Choroid plexus epithelial cell (primary cell): ENCODE measurements around the gene CYTH1.
A peak's percentile ranks its signal among the peaks of the same experiment; 100 is the strongest.

Experiments
- DNase-seq: peaks from one replicate; pipeline ENCODE4 v3.0.0-alpha.2; 2010; ENCODE audit warnings: low read depth
- H3K4me3 ChIP-seq: 2 replicates; pipeline ENCODE4 v1.5.1; 2011; ENCODE audit warnings: low read depth, mild to moderate bottlenecking, control low read depth, low read length, moderate library complexity
- TF ChIP-seq, protein P1 (sequence below): conservative IDR thresholded peaks from 2 replicates; pipeline ENCODE4 v1.5.1; 2011; ENCODE audit warnings: low read depth, mild to moderate bottlenecking, control low read depth, inconsistent platforms, low read length, moderate library complexity

CYTH1 gene, protein sequence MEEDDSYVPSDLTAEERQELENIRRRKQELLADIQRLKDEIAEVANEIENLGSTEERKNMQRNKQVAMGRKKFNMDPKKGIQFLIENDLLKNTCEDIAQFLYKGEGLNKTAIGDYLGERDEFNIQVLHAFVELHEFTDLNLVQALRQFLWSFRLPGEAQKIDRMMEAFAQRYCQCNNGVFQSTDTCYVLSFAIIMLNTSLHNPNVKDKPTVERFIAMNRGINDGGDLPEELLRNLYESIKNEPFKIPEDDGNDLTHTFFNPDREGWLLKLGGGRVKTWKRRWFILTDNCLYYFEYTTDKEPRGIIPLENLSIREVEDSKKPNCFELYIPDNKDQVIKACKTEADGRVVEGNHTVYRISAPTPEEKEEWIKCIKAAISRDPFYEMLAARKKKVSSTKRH

DNA sequence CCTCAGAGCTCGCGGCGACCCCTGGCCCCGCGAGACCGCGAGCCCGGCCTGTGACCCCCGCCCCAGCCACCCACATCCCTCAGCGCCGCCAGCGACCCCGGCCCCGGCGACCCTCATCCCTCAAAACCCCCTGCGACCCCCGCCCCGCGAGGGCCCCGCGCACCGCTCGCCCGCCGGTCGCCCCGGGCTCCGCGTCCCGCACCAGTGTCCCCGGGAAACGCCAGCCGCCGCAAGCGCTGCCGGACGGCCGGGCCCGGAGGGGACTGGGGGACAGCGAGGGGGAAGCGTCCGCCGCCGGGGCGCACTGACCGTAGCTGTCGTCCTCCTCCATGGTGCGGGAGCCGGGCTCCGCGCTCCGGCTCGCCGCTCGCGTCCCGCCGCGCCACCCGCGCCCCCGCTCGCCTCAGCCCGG, at the start of gene CYTH1:
Gene CYTH1, minus strand, starts transcription at position 381 of the 412 bp plus-strand sequence. Its CDS starts 50 bp downstream, at position 331.
- H3K4me3 ChIP-seq = peak within 1 kb of the TSS; percentile 92
- no peak for DNase-seq
- TF ChIP-seq, protein P1, sequence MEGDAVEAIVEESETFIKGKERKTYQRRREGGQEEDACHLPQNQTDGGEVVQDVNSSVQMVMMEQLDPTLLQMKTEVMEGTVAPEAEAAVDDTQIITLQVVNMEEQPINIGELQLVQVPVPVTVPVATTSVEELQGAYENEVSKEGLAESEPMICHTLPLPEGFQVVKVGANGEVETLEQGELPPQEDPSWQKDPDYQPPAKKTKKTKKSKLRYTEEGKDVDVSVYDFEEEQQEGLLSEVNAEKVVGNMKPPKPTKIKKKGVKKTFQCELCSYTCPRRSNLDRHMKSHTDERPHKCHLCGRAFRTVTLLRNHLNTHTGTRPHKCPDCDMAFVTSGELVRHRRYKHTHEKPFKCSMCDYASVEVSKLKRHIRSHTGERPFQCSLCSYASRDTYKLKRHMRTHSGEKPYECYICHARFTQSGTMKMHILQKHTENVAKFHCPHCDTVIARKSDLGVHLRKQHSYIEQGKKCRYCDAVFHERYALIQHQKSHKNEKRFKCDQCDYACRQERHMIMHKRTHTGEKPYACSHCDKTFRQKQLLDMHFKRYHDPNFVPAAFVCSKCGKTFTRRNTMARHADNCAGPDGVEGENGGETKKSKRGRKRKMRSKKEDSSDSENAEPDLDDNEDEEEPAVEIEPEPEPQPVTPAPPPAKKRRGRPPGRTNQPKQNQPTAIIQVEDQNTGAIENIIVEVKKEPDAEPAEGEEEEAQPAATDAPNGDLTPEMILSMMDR = no peak

DNA sequence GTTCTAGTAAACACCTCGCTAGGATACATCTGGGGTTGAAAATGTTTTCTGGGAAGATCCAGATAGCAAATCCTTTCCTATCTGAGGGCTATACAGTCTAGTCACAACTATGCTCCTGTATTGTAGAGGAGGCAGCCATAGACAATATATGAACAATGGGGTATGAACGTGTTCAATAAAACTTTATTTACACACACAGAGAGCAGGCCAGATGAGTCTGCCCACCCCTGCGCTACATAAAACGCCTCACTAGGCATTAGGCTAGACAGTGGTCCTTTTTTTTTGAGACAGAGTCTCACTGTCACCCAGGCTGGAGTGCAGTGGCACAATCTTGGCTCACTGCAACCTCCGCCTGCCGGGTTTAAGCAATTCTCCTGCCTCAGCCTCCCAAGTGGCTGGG, 47.4 kb upstream of the CYTH1 start:
- TF ChIP-seq, protein P1 = no peak
- no peak overlapping the region for H3K4me3 ChIP-seq
- no peak for DNase-seq

DNA sequence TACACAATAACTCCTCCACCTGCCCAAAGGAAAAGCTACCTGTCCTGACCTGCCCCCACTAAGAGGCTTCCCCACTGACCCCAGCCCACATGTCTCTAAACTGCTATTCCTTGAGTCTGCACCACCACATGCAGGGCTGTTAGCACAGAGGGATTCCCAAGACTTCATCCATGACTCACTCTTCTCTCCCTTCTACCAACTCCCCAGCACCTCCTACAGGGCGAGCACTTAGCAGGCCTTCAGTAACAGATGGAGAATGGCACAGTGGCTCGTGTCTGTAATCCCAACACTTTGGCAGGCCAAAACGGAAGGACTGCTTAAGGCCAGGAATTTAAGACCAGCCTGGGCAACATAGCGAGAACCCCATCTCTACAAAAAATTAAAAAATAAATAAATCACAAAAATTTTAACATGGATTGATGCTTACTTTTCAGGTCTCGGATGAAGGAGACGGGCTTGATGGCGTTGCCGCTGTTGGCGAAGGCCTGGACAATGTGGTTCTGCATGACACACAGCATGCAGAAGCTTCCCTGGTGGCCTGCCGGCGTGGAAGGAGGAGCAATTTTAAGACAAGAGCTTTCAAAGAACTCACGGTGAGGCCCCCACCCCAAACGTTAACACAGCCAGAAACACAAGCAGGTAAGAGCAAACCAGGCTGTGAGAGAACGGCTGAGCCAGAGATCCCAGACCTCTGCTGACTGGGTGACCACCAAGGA, 46.6 kb upstream of the CYTH1 start:
- DNase-seq = peak; percentile 90
- H3K4me3 ChIP-seq = no peak overlapping the region
- TF ChIP-seq, protein P1 = peak; percentile 86

DNA sequence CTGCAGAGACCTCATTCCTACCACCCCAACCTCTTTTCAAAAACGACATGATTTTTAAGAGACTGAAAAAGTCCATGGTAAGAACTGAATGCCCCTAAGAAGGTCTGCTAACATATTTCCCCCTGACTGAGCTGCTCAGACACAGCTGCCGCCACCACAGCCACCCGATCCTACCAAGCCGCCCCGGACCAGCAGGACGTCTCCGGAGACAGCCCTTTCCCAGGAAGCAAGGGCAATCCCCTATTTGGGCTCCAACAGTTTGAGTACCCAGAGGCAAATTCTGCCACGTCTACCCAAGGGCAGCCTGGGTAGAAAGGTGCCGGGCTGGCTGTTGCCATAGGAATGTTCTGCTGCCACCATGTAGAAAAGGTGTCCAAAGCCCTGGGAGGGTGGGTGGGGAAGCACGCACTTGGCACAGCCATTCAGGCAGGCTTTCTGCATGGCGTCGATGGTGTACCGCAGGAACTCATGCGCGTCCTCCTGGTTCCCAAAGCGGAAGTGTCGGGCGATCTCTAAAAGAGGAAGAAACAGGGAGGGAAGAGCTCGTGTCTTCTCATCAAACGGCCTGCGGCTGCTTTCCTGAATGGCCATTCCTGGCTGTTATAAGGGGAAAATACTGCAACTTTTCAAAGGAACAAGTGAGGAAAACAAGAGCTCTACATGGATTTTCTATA, 44.9 kb upstream of the CYTH1 start:
- DNase-seq = no peak
- TF ChIP-seq, protein P1 = no peak
- H3K4me3 ChIP-seq = no peak overlapping the region

DNA sequence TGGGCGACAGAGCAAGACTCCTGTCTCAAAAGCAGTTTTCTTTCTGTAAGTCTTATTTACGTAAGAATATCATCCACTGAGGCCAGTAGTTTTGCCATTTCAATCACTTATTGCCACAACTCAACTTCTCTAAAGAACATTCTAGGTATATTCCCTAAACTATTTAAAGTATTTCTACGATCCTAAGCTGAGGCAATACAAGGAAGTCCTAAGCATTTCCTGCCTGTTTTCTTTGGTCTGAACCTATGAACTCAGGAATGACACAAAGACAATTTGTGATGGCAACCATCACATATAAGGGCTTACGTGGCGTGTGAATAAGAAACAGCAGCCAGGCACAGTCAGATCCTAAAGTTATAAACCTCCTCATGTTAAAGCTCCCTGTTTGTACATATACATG, 44.3 kb upstream of the CYTH1 start:
- no peak overlapping the region for H3K4me3 ChIP-seq
- TF ChIP-seq, protein P1 = no peak
- peak; percentile 73 for DNase-seq

DNA sequence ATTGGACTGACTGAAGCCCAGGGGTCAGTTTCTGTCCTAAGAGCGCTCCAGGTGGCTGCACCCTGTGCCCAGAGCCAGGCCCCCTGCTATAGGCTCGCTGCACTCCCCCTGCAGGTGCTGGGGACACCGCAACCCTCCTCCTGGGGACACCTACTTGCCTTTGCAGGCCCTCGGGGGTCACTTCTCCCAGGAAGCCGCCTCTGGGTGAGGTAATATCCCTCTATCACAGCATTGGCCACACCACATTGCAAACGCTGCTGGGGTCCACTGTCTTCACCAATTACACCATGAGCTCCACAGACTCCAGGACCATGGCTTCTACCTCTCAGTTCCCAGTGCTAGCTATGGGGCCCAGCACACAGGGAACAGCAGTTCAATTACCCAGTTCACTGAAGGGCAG, 43.6 kb upstream of the CYTH1 start:
- no peak for DNase-seq
- TF ChIP-seq, protein P1 = no peak
- H3K4me3 ChIP-seq = no peak overlapping the region
